GM19328 (cell line): ENCODE results near the gene SLIT1.

Source experiments
- ATAC-seq: cut with Tn5 transposase; IDR thresholded peaks from one replicate; pipeline ENCODE4 v1.9.1; 2021; ENCODE audit warnings: mild to moderate bottlenecking, moderate library complexity; ENCODE audit not compliant: unreplicated experiment

Gene SLIT1

GRCh38 chr10:96986200-96986856 lies 199.4 kb downstream of the SLIT1 start:
- no peak for ATAC-seq

- no peak for ATAC-seq
Observed at GRCh38 chr10:96984541-96985131, 201.1 kb downstream of the SLIT1 start.

DNA sequence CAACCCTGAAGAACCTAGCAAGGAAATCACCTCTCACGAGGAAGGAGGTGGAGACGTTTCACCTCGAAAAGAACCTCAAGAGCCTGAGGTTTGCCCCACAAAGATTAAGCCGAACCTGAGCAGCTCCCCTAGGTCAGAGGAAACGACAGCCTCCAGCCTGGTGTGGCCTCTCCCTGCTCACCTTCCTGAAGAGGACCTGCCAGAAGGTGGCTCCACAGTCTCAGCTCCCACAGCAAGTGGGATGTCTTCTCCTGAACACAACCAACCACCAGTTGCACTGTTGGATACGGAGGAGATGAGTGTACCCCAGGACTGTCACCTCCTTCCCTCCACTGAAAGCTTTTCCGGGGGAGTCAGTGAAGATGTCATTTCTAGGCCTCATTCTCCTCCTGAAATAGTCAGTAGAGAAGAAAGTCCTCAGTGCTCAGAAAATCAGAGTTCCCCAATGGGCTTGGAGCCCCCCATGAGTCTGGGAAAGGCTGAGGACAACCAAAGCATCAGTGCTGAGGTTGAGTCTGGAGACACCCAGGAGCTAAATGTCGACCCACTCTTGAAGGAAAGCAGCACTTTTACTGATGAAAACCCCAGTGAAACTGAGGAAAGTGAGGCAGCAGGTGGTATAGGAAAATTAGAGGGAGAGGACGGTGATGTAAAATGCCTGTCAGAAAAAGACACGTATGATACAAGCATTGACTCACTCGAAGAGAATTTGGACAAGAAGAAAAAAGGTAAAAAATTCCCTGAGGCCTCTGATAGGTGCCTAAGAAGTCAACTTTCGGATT lies 203.4 kb downstream of the SLIT1 start:
- no peak for ATAC-seq

DNA sequence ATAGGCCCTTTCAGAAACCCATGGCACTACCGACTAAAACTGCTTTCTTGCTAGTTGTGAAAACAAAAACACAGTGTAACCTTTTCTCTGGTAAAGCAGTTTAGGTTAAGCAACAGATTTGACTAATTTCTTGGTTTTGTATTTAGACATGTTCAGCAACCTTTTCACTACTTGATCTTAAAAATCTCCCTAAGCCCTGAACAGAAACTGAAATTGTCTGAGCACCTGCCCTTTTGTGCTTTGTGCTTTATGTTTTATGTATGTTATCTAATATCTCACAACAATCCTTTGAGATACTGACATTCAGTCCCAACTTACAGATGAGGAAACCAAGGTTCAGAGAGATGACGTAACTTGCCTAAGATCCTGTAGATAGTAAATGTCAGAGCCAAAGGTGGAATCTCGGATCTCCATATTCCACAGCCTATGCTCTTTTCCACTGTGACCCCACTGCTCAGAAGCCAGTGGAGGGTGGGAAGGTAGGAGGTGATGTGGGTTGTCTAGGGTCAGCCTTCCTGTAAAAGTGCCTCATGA lies 207.1 kb downstream of the SLIT1 start:
- ATAC-seq: no peak

DNA sequence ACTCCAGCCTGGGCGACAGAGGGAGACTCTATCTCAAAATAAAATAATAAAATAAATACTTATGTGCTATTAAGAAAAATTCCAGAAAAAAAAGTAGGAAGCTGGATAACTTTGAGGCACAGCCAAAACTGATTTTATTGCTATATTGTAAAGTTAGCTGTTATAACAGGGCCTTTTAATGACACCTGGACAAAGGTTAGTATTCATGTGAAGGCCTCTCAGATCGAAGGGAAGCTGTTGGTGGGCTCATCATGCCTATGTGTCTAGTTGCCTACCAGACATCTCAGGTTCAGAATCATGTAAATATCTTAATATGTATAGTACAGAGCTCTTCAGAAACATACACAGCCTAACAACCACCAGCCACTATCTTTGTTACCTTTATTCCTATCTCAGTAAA lies 210.6 kb downstream of the SLIT1 start:
- ATAC-seq: no peak

DNA sequence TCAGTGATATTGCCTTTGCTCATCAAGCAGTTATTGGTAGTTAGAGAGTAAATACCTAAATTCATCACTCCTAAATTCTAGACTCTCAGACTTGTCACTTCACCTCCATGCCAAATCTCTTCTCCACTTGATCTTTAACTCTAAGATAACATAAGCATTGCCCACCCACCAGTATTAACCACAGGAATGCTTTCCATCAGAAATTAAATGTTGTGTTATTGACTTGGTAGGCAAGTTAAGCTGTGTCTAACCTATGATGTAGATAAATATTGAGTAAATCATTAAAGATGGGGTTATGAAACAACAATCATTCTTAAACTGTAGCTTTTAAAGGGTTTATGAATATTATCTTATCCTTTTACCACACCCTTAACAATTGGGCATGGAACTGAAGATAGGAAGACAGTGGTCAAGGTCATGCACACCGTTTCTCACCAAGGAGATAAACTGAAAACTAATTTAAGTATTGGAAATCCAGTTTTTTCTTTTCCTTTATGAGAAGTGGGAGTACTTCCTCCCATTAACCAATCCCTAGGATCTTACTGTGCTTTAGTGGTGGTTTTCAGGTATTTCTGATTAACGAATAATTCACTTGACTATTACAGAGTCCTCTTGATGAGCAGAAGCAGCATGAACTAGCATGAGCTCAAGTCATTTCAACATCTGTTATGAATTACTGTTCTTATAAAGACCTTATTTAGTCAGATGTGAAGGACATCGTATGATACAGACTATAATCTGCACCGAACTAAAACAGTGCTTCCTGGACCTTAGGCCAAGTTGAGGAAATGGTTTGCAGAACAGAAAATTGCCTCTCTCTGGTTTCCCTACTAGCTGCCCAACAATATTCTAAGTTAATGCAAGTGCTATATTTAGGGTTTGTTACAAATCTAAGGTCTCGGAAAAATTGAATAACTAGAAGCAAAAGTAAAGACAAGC lies 211.7 kb downstream of the SLIT1 start:
- no peak for ATAC-seq

GRCh38 chr10:96972264-96972663 lies 213.5 kb downstream of the SLIT1 start:
- no peak for ATAC-seq

GRCh38 chr10:96971324-96971723 lies 214.4 kb downstream of the SLIT1 start:
- ATAC-seq: no peak

- no peak for ATAC-seq
Observed at GRCh38 chr10:96968682-96969423, 216.9 kb downstream of the SLIT1 start.

GRCh38 chr10:96967847-96968246 lies 217.9 kb downstream of the SLIT1 start:
- ATAC-seq: no peak

GRCh38 chr10:96964131-96964530 lies 221.6 kb downstream of the SLIT1 start:
- ATAC-seq: no peak

- no peak for ATAC-seq
Observed at GRCh38 chr10:96960872-96961271, 224.9 kb downstream of the SLIT1 start.

- ATAC-seq: no peak
Observed at GRCh38 chr10:96959733-96960132, 226.0 kb downstream of the SLIT1 start.

- ATAC-seq: no peak
Observed at GRCh38 chr10:96958071-96958470, 227.7 kb downstream of the SLIT1 start.

DNA sequence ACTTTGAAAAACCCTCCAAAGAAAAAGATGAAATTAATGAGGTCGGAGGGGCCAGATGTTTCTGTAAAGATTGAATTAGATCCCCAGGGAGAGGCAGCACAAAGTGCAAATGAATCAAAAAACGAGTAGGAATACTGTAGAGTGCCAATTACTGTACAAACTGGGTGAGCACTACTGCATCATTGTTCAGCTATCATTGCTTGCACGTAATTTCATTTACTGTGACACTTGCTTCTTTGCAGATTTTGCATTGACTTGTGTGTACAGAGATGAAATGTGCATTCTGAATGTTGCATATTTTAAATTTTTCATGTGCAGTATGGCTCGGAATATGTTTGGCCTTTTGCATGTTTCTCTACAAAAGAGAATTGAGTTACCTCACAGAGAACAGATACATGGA lies 230.0 kb downstream of the SLIT1 start:
- ATAC-seq: no peak

- ATAC-seq: no peak
Observed at GRCh38 chr10:96951954-96952353, 233.8 kb downstream of the SLIT1 start.

GRCh38 chr10:96949039-96949683 lies 236.6 kb downstream of the SLIT1 start:
- no peak for ATAC-seq
